GM21825 (cell line): Measurements from ENCODE around the gene SPNS2.

ENCODE experiments used
- ATAC-seq: cut with Tn5 transposase; IDR thresholded peaks from one replicate; pipeline ENCODE4 v1.9.1; 2021; ENCODE audit warnings: mild to moderate bottlenecking, moderate library complexity; ENCODE audit not compliant: unreplicated experiment

SPNS2 gene

DNA sequence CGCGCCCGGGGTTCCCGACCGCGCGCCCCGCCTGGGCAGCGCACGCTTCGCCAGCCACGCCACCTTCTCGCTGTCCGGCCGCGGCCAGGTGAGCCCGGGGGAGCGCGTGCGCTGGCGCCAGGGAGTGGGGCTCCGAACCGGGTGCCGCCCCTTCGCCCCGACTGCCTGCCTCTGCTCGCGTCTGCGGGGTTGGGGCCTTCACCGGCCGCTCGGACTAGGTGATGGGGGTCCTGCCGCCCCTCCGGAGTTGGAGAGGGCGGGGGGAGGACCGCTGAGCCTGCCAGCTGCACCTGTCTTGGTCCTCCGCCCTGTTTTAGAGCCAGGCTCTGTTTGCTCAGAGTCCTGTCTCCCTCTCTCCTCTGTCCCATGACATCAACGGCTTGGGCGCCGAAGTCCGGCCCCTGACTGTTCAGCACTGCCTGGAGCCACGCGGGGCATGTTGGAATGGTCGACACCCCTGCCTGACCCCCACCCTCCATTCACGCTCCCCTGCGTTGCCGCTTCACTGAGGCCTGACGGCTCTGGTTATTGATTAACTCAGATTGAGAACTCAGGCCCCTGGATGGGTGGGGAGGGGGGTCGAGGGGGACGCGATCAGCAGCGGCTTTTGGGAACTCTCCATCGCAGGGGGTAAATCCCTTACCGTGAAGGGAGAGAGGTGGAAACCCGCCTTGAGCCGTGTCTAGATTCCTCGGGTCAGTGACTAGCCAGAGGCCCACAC is 86.4 kb downstream of the SPNS2 start:
- ATAC-seq: no peak

GRCh38 chr17:4585638-4585994 is 86.9 kb downstream of the SPNS2 start:
- no peak for ATAC-seq

DNA sequence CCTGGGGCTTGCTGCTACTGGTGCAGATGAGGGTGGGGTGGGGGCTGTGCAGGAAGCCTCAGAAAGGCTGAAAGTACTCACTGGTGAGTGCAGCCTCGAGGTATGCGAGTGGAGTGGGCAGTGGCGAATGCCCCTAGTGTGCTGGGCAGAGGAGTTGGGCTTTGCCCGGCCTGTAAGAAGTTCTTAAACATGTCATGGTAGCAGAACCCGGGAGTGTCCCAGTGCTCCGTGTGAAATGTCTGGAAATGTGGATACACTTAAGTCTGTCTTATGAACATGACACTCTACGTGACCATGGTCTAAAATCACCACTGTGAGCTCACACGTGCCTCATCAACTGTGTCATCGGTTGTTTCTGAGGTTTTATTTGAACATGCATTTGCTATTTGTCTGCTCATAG is 87.4 kb downstream of the SPNS2 start:
- ATAC-seq: no peak

GRCh38 chr17:4587195-4587594 is 88.5 kb downstream of the SPNS2 start:
- no peak for ATAC-seq

GRCh38 chr17:4587803-4588202 is 89.1 kb downstream of the SPNS2 start:
- no peak for ATAC-seq

DNA sequence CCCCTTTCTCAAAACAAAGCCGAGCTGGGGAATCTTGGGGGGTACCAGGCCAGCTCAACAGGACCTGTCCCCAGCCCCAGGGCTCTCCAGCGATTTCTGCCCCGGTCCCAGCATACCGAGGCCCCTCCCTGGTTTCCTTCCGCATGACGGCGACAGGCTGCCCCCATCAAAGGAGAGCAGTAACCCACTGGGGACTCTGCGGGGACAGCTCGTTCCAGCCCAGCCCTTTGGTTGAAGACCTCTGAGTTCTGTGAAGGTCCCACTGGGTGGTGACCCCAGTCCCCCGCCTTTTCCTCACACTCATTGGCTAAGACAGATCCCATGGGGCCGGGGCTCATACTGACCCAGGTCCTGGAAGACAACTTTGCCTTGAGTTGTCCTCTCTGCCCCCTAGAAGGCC is 89.7 kb downstream of the SPNS2 start:
- ATAC-seq: no peak
